Neural crest cell (in vitro differentiated cells): ENCODE measurements around the gene LCN2. TPM values are rescaled to one million over a fixed set of nuclear protein-coding genes. Genes with fewer than 3 reads are reported as not detected.
A peak's percentile ranks its signal among the peaks of the same experiment; 100 is the strongest.

Experiments used
- DNase-seq: peaks from one replicate; pipeline ENCODE4 v3.0.0; 2021; ENCODE audit warnings: low read depth, mixed read lengths, low spot score
- H3K27ac Mint-ChIP-seq: one replicate; pipeline ENCODE4 v1.8.0; 2021; ENCODE audit warnings: mild to moderate bottlenecking, mixed read lengths; ENCODE audit not compliant: unreplicated experiment
- H3K27me3 Mint-ChIP-seq: 2 replicates; pipeline ENCODE4 v1.8.0; 2021; ENCODE audit warnings: low read depth, mild to moderate bottlenecking, mixed read lengths
- H3K36me3 Mint-ChIP-seq: 2 replicates; pipeline ENCODE4 v1.8.0; 2021; ENCODE audit warnings: low read depth, mild to moderate bottlenecking, mixed read lengths
- H3K4me1 Mint-ChIP-seq: 2 replicates; pipeline ENCODE4 v1.8.0; 2021; ENCODE audit warnings: mixed read lengths
- H3K4me3 Mint-ChIP-seq: one replicate; pipeline ENCODE4 v1.8.0; 2021; ENCODE audit warnings: mild to moderate bottlenecking, mixed read lengths
- H3K9me3 Mint-ChIP-seq: 2 replicates; pipeline ENCODE4 v1.8.0; 2021; ENCODE audit warnings: mixed read lengths
- CTCF ChIP-seq: fragments of 200-600 bp; sonication (generic); conservative IDR thresholded peaks from 2 replicates; pipeline ENCODE4 v1.5.0; 2021; ENCODE audit warnings: antibody characterized with exemption, mild to moderate bottlenecking
- total RNA-seq: library from RNA; stranded (reverse); gene quantifications from 2 replicates; pipeline ENCODE4 v1.2.1, GENCODE V29; 2021

The LCN2 gene
- total RNA-seq, 1 donor from 2014 or later = not detected

DNA sequence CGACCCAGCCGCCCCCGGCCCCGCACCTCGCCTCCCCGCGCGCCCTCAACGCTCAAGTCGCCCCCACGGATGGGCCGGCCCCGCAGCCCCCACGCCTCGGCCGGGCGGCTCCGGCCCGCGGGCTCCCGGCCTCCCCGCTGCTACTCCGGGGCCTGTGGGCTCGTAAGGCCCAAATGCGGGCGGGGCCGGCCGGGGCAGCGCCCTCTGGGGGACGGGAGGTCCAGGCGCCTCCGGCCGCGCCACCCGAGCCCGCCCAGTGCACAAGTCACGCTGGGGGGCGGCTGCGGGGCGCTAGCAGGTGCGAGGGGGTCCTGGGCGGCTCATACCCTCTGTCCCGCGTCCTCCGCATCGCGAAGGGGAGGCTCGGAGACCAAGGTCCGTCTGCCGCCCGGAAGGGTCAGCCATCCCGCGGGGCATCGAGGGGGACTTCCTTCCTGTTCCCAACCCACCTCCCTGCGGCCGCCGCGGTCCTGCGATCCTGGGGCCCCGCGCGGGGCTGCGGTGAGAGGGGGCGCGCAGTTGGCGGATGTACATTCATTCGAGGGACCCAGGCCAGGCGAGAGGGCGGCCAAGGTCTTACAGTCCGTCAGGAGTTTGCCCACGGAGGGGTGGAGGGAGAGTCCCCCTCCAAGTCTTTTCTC is 42.3 kb downstream of the LCN2 start, which contains the start of gene CIZ1:
TSS of gene CIZ1 (minus strand) at position 167 of the 641 bp plus-strand sequence. CDS start 715 bp downstream, outside the sequence.
- Mint-ChIP-seq H3K9me3 (no peaks in the 10 kb centered on the region), H3K4me1 (peaks cover 22% of the 10 kb centered on the region), H3K27ac (peak within 1 kb of the TSS; percentile 99), H3K36me3 (peaks cover 16% of the 10 kb centered on the region), H3K4me3 (peak within 1 kb of the TSS; percentile 97), H3K27me3 (no peaks in the 10 kb centered on the region)
- peak; percentile 74 for DNase-seq
- peak; percentile 85 for TF ChIP-seq CTCF

GRCh38 chr9:128192601-128193371 is 43.5 kb downstream of the LCN2 start:
- H3K4me1 Mint-ChIP-seq = peaks cover 22% of the 10 kb centered on the region
- peaks cover 14% of the 10 kb centered on the region for H3K36me3 Mint-ChIP-seq
- no peak for TF ChIP-seq CTCF
- no peak for DNase-seq
- peak overlapping the region; percentile 78 for H3K27ac Mint-ChIP-seq
- no peaks in the 10 kb centered on the region for H3K9me3 Mint-ChIP-seq
- H3K4me3 Mint-ChIP-seq = peak overlapping the region; percentile 76
- no peaks in the 10 kb centered on the region for H3K27me3 Mint-ChIP-seq

DNA sequence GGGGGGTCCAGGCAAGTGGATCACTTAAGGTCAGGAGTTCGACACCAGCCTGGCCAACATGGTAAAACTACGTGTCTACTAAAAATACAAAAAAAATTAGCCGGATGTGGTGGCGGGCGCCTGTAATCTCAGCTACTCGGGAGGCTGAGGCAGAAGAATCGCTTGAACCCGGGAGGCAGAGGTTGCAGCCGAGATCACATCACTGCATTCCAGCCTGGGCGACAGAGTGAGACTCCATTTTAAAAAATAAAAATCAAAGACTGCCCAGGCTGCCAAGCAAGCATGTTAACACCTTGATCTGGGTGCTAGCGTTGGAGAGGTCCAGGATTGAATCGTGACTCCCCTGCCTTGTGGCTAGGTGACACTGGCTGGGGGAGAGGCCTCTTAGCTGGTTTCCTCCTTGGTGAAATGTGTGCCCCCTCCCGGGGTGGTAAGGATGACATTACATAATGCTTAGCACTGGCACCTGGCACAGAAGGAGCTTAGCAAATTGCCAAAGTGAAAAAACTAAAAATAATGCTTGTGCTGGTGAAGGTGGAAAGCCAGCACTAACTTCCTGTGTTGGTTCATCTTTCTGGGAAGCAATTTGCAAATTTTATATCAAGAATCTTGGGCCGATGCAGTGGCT is 44.3 kb downstream of the LCN2 start:
- Mint-ChIP-seq H3K36me3 (peaks cover 8% of the 10 kb centered on the region), H3K4me3 (peak overlapping the region; percentile 41), H3K9me3 (no peaks in the 10 kb centered on the region), H3K27me3 (no peaks in the 10 kb centered on the region), H3K4me1 (peaks cover 17% of the 10 kb centered on the region), H3K27ac (no peak overlapping the region)
- DNase-seq = no peak
- no peak for TF ChIP-seq CTCF

DNA sequence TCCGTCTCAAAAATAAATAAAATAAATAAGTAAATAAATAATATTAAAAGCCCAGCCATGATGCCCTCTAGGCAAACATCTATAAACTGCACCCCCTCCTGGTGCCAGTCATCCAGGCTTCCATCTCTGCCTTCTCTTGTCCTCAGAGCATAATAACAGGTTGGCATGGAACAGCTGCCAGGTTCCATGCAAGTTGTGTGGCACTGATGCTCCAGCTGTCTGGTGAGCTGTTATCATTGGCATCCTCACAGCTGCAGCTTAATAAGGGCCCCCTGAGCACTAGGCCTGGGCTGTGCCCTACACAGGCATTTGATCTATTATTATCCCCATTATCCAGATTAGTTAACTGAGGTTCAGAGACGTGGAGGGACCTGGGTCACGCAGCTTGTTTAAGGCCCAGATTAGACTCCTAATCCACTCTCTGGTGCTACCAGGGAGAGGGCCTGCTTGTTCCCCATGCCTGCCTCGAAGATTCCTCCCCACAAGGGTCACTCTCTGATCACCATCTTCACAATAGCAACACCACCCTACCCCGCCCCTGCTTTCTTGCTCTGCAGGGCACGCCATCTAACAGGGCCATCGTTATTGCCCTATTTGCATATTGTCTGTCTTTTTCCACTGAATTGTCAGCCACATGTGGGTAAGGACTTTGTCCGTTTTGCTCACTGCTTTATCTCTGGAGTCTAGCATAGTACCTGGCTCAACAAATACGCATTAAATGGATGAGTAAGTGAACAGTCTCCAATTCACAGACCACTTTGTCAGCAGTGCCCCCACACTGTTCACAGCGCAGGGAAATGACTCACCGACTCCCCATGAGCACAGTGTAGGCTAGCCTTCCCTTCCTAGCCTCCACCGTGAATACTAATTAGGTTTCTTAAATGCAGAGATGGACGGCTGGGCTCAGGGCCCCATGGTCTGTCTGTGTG is 52.5 kb downstream of the LCN2 start:
- Mint-ChIP-seq H3K27ac (no peak overlapping the region), H3K36me3 (no peaks in the 10 kb centered on the region), H3K4me1 (peaks cover 30% of the 10 kb centered on the region), H3K4me3 (peak overlapping the region; percentile 93), H3K9me3 (no peaks in the 10 kb centered on the region), H3K27me3 (no peaks in the 10 kb centered on the region)
- TF ChIP-seq CTCF = no peak
- no peak for DNase-seq

DNA sequence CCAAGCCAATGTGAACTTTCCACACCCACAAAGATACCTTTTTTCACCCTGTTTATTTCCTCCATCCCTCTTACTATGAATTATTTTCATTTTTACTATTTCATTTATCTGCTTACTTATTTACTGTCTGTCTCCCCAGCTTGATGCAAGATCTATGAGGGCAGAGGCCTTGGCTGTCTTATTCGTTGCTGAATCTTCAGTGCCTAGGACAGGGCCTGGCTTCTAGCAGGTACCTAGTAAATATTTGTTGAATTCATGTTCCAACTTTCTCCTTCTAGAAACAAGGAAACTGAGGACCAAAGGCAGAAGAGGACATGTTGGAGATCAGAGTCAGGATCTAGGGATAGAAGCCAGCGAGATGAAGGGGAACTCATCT is 53.4 kb downstream of the LCN2 start:
- Mint-ChIP-seq H3K27me3 (no peaks in the 10 kb centered on the region), H3K9me3 (no peaks in the 10 kb centered on the region), H3K4me3 (peak overlapping the region; percentile 93), H3K27ac (no peak overlapping the region), H3K36me3 (no peaks in the 10 kb centered on the region), H3K4me1 (peaks cover 35% of the 10 kb centered on the region)
- no peak for DNase-seq
- TF ChIP-seq CTCF = no peak
